Measurements from ENCODE around the gene FKBP9.

The FKBP9 gene

DNA sequence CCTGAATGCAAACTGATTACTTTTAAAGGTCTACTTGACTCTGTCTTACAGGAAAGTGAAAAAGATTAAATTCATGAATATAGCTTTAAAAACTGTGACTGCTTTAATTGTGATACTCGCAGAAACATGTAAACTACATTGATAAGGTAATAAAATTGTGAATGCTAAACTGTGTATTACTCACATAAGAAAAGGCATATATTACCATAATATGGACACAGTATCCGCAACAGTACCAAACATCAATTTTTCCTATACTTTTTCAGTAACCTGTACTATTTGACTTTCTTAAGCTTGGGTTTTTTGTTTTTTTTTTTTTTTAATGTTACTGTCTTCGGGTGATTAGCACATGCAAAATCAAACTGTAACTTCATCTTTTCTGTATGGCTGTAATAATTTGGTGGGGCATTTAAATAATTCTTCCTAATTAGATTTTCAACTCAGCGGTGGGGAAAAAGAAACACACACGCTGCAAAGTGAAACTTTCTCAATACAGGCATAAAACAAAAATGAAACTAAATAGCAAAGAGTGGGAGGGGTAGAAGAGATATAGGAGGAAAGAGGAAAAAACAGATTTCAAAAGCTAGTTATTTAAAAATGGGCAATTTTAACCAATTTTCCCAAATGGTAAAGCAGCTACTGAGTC is 82.1 kb downstream of the FKBP9 start:
- Histone ChIP-seq H3K9me3 (ENCODE audit: control insufficient read depth, low read depth, low read length) (no peaks in the 10 kb centered on the region), H3K9ac (ENCODE audit: low read length) (no peak overlapping the region), H3K27ac (ENCODE audit: low read length) (no peak overlapping the region), H3K36me3 (ENCODE audit: control insufficient read depth, low read depth, low read length) (no peaks in the 10 kb centered on the region), H3K4me3 (ENCODE audit: low read length) (no peak overlapping the region), H3K27me3 (ENCODE audit: control insufficient read depth, insufficient read depth, low read length) (no peaks in the 10 kb centered on the region), H3K4me1 (ENCODE audit: control insufficient read depth, low read depth, low read length) (no peaks in the 10 kb centered on the region)

DNA sequence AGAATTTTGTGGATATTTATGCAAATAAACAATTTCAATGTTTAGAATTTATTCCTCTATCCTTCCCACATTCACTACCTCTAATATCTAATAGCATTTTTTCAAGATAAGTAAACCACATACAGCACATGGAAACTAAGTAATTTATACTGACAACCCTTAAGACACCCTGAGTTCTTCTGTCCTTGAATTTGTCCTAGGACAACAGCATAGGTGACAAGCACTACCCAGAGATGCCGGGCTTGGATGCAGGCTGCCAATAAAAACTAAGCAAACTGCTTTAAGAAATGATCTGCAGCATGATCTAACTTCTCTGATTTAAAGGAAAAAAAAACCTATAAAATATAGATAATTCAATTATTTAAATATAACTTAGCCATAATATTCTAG is 82.7 kb downstream of the FKBP9 start:
- H3K27ac ChIP-seq (ENCODE audit: low read length): no peak overlapping the region
- H3K36me3 ChIP-seq (ENCODE audit: control insufficient read depth, low read depth, low read length): no peaks in the 10 kb centered on the region
- H3K9ac ChIP-seq (ENCODE audit: low read length): no peak overlapping the region
- no peak overlapping the region for H3K4me3 ChIP-seq (ENCODE audit: low read length)
- H3K4me1 ChIP-seq (ENCODE audit: control insufficient read depth, low read depth, low read length): no peaks in the 10 kb centered on the region
- H3K9me3 ChIP-seq (ENCODE audit: control insufficient read depth, low read depth, low read length): no peaks in the 10 kb centered on the region
- H3K27me3 ChIP-seq (ENCODE audit: control insufficient read depth, insufficient read depth, low read length): no peaks in the 10 kb centered on the region

DNA sequence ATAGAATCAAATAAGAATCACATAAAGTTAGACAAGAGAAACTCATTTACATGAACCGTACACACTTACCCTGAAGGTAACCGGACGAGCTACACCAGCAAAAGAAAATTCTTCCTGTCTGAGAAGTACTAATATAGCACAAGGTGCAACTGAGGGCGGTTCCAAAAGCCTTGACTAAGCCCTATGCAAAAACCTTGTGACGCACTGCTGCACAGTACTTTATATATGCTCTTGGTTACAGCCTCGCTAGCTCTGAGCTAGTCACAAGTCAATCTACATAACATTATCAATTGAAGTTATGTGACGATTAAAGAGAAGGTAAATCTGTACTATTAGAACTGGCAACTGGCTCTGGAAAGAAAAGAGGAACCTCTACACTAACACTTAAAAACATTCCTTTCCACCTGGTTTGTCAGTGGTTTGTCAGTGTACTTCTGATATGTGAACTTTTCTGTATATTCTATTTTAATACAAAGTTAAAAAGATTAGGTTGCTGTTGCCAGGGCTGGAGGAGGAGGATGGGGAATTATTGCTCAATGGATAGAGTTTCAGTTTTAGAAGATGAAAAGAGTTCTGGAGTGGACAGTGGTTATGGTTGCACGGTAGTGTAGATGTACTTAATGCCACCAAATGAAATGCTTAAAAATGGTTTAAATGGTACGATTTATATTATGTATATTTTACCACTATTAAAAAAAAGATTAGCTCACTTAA is 83.7 kb downstream of the FKBP9 start:
- Histone ChIP-seq H3K9ac (ENCODE audit: low read length) (no peak overlapping the region), H3K9me3 (ENCODE audit: control insufficient read depth, low read depth, low read length) (no peaks in the 10 kb centered on the region), H3K4me1 (ENCODE audit: control insufficient read depth, low read depth, low read length) (no peaks in the 10 kb centered on the region), H3K27me3 (ENCODE audit: control insufficient read depth, insufficient read depth, low read length) (no peaks in the 10 kb centered on the region), H3K36me3 (ENCODE audit: control insufficient read depth, low read depth, low read length) (no peaks in the 10 kb centered on the region), H3K27ac (ENCODE audit: low read length) (no peak overlapping the region), H3K4me3 (ENCODE audit: low read length) (no peak overlapping the region)

DNA sequence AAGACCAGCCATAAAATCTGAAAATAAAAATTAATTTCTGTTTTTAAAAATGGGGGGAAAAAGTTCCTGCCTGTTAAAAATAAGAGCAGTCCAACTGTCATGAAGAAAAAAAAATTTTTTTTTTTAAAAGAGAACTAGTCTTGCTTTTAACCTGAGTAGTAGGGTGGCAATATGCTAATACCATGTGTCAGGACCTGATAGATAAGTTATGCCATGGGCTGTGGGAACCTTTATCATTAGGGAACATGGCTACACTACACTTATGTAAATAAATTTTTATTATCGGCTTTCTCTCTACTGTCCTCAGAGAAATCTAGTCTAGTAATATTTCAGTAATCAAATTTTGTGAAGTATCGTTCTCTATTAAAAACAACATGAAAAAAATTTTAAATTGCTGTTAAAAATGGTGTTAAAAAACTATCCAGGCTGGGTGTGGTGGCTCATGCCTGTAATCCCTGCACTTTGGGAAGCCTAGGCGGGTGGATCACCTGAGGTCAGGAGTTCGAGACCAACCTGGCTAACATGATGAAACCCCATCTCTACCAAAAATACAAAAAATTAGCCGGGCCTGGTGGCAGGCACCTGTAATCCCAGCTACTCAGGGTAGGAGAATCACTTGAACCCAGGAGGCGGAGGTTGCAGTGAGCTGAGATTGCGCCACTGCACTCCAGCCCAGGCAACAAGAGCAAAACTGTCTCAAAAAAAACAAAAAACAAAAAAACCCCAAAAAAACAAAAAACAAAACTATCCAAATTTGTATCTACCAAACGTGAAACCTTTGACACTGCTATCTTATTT is 84.6 kb downstream of the FKBP9 start:
- Histone ChIP-seq H3K4me1 (ENCODE audit: control insufficient read depth, low read depth, low read length) (no peaks in the 10 kb centered on the region), H3K27me3 (ENCODE audit: control insufficient read depth, insufficient read depth, low read length) (no peaks in the 10 kb centered on the region), H3K4me3 (ENCODE audit: low read length) (no peak overlapping the region), H3K36me3 (ENCODE audit: control insufficient read depth, low read depth, low read length) (no peaks in the 10 kb centered on the region), H3K27ac (ENCODE audit: low read length) (no peak overlapping the region), H3K9ac (ENCODE audit: low read length) (no peak overlapping the region), H3K9me3 (ENCODE audit: control insufficient read depth, low read depth, low read length) (no peaks in the 10 kb centered on the region)

DNA sequence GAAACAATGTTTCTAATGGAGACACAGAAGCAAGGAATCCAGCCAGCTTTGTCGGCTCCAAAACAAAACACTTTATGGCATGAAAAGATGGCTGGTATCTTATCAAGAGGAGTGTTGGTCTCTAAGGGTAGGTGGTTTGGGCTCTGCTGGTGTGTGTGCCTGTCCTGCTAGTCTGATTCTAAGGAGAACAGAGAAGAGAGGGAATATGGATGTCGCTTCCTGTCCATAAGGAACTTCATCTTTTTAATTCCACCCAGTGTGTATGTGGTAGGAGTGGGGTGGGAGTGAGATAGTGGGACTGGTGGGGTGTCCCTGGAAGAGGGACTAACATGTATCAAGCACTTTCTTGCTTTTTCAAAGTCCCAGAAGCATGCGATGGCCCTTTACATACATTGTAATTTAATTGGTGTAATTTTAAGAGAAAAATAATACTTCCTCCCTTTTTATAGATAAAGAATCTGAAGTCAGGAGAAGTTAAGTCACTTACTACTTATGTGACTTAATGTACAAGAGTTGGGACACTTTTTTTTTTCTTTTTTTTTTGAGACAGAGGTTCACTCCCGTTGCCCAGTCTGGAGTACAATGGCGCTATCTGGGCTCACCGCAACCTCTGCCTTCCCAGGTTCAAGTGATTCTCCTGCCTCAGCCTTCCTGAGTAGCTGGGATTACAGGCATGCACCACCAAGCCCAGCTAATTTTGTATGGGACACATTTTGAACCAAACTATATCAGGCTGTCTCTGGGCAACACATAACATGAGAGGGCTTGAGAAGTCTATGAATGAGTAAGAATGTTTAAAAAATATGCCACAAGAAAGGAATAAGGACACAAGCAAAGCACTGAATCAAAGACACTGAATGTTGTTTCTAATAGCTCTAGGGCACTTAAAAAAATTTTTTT is 86.5 kb downstream of the FKBP9 start:
- H3K9me3 ChIP-seq (ENCODE audit: control insufficient read depth, low read depth, low read length): no peaks in the 10 kb centered on the region
- no peak overlapping the region for H3K27ac ChIP-seq (ENCODE audit: low read length)
- no peak overlapping the region for H3K9ac ChIP-seq (ENCODE audit: low read length)
- no peaks in the 10 kb centered on the region for H3K4me1 ChIP-seq (ENCODE audit: control insufficient read depth, low read depth, low read length)
- H3K36me3 ChIP-seq (ENCODE audit: control insufficient read depth, low read depth, low read length): no peaks in the 10 kb centered on the region
- no peaks in the 10 kb centered on the region for H3K27me3 ChIP-seq (ENCODE audit: control insufficient read depth, insufficient read depth, low read length)
- H3K4me3 ChIP-seq (ENCODE audit: low read length): no peak overlapping the region

DNA sequence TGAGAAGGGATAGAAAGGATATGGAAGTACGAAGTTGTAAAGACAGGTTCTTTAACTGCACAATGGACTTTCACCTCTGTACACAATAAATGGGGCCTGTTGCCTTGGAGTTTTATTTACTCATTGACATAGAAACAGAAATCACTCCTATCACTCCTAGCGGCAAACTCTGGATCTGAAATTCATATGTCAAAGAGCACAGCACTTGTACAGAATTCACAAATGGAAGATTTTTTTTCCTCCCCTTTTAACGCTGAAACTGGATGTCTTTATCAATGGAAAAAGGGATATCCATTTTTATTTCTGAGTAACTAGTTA is 87.1 kb downstream of the FKBP9 start:
- Histone ChIP-seq H3K9ac (ENCODE audit: low read length) (no peak overlapping the region), H3K4me1 (ENCODE audit: control insufficient read depth, low read depth, low read length) (no peaks in the 10 kb centered on the region), H3K4me3 (ENCODE audit: low read length) (no peak overlapping the region), H3K27ac (ENCODE audit: low read length) (no peak overlapping the region), H3K27me3 (ENCODE audit: control insufficient read depth, insufficient read depth, low read length) (no peaks in the 10 kb centered on the region), H3K36me3 (ENCODE audit: control insufficient read depth, low read depth, low read length) (no peaks in the 10 kb centered on the region), H3K9me3 (ENCODE audit: control insufficient read depth, low read depth, low read length) (no peaks in the 10 kb centered on the region)

DNA sequence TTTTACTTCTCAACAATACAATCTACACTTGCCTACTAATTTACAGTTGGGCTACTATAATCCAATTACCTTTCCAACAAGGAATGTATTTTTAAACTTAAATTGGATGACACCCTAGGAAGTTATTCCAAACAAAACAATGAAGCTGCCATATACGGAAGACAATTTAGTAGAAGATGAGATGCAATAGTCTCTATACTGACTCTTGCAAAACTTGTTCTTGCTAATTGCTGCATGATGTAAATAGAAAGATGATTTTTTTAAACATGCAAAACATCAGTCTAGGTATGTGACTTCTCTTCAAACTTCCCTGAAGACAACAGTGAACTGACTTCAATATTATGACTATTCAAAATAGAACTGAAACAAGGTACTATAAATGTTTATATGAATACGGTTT is 87.7 kb downstream of the FKBP9 start:
- Histone ChIP-seq H3K9ac (ENCODE audit: low read length) (no peak overlapping the region), H3K4me3 (ENCODE audit: low read length) (no peak overlapping the region), H3K27ac (ENCODE audit: low read length) (no peak overlapping the region), H3K4me1 (ENCODE audit: control insufficient read depth, low read depth, low read length) (no peaks in the 10 kb centered on the region), H3K36me3 (ENCODE audit: control insufficient read depth, low read depth, low read length) (no peaks in the 10 kb centered on the region), H3K27me3 (ENCODE audit: control insufficient read depth, insufficient read depth, low read length) (no peaks in the 10 kb centered on the region), H3K9me3 (ENCODE audit: control insufficient read depth, low read depth, low read length) (no peaks in the 10 kb centered on the region)

DNA sequence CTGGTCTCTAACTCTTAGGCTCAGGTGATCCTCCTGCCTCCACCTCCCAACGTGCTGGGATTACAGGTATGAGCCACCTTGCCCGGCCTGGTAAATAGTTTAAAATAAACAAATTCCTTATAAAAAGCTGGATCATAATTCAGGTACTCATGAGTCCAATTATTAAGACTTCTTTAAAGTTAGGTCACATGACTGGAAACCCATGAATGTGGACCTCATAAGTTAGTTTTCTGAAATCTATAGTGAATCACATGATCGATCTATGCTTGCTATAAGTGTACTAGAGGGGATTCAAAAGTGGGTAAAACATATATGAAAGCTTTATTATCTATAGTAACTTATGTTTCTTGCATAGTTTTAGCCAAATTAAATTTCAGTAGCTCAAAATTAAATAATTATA is 91.0 kb downstream of the FKBP9 start:
- no peaks in the 10 kb centered on the region for H3K36me3 ChIP-seq (ENCODE audit: control insufficient read depth, low read depth, low read length)
- H3K9me3 ChIP-seq (ENCODE audit: control insufficient read depth, low read depth, low read length): no peaks in the 10 kb centered on the region
- no peak overlapping the region for H3K4me3 ChIP-seq (ENCODE audit: low read length)
- H3K4me1 ChIP-seq (ENCODE audit: control insufficient read depth, low read depth, low read length): no peaks in the 10 kb centered on the region
- H3K9ac ChIP-seq (ENCODE audit: low read length): no peak overlapping the region
- no peak overlapping the region for H3K27ac ChIP-seq (ENCODE audit: low read length)
- H3K27me3 ChIP-seq (ENCODE audit: control insufficient read depth, insufficient read depth, low read length): no peaks in the 10 kb centered on the region

DNA sequence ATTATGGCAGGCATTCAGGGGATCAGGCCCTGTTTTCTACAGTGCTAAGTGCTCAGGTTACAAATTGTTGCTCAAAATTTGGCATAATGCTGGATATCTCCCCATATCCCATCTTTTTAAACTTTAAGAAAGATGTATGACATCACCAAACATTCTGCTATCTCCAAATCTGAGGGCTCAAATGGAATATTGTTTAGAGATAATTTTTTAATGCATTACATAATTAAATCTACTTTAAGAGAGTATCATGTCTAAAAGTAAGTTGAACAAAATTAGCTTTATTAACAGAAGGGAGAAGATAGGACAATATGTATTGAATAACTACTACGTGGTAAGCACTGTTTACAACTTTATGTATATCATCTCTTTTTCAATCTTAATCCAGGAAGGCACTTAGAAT is 91.5 kb downstream of the FKBP9 start:
- no peaks in the 10 kb centered on the region for H3K36me3 ChIP-seq (ENCODE audit: control insufficient read depth, low read depth, low read length)
- no peaks in the 10 kb centered on the region for H3K9me3 ChIP-seq (ENCODE audit: control insufficient read depth, low read depth, low read length)
- no peaks in the 10 kb centered on the region for H3K4me1 ChIP-seq (ENCODE audit: control insufficient read depth, low read depth, low read length)
- no peak overlapping the region for H3K4me3 ChIP-seq (ENCODE audit: low read length)
- H3K27me3 ChIP-seq (ENCODE audit: control insufficient read depth, insufficient read depth, low read length): no peaks in the 10 kb centered on the region
- no peak overlapping the region for H3K27ac ChIP-seq (ENCODE audit: low read length)
- no peak overlapping the region for H3K9ac ChIP-seq (ENCODE audit: low read length)

DNA sequence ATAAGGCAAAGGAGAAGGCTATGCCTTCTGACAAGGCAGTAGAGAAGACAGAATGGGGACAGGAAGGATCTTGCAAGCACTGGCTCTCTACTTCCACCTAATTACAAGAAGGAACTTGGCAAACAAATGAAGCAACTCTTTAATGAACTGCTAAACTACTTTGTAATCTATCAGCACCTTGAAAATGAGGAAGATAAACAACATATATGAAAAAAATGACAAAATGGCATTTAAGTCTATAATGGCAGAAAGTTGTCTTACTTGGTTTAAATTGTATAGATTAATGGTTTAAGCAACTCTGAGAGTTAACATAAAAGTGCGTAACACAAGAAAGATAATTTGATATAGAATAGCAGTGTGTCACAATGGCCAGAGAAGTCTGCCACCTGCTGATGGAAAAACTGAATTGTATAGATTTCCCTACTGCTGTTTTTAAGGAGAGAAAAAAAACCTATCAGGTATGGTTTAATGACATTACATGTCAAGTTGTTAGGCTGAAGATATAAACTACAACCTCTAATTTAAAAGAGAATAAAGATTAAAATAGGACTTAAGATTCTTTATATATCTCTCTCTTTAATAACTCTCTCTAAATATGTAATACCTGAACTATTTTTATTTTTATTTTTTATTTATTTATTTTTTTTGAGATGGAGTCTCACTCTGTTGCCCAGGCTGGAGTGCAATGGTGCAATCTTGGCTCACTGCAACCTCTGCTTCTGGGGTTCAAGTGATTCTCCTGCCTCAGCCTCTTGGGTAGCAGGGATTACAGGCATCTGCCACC is 93.5 kb downstream of the FKBP9 start:
- Histone ChIP-seq H3K36me3 (ENCODE audit: control insufficient read depth, low read depth, low read length) (no peaks in the 10 kb centered on the region), H3K9me3 (ENCODE audit: control insufficient read depth, low read depth, low read length) (no peaks in the 10 kb centered on the region), H3K4me1 (ENCODE audit: control insufficient read depth, low read depth, low read length) (no peaks in the 10 kb centered on the region), H3K27ac (ENCODE audit: low read length) (no peak overlapping the region), H3K4me3 (ENCODE audit: low read length) (no peak overlapping the region), H3K9ac (ENCODE audit: low read length) (no peak overlapping the region), H3K27me3 (ENCODE audit: control insufficient read depth, insufficient read depth, low read length) (no peaks in the 10 kb centered on the region)

DNA sequence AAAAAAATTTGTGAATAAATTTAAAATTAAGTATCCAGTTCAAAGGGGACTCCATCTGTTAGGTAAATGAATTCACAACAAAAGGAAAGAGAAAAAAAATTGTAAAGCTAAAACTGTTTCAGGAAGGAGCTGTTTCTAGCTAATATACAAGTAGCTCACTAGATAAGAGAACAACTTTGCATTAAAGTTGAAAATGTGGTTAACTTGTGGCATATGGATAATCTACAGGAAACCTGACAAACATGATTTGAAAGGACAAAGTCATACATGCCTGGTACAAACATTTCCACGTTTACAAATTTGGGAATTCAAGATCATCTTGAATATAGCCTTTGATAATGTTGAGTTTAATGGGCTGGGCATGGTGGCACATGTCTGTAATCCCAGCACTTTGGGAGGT is 96.5 kb downstream of the FKBP9 start:
- no peak overlapping the region for H3K4me3 ChIP-seq (ENCODE audit: low read length)
- no peaks in the 10 kb centered on the region for H3K27me3 ChIP-seq (ENCODE audit: control insufficient read depth, insufficient read depth, low read length)
- H3K9ac ChIP-seq (ENCODE audit: low read length): no peak overlapping the region
- no peaks in the 10 kb centered on the region for H3K36me3 ChIP-seq (ENCODE audit: control insufficient read depth, low read depth, low read length)
- no peak overlapping the region for H3K27ac ChIP-seq (ENCODE audit: low read length)
- no peaks in the 10 kb centered on the region for H3K4me1 ChIP-seq (ENCODE audit: control insufficient read depth, low read depth, low read length)
- no peaks in the 10 kb centered on the region for H3K9me3 ChIP-seq (ENCODE audit: control insufficient read depth, low read depth, low read length)

Measured in iPS-18a (cell line).